Neural crest cell (in vitro differentiated cells): ENCODE measurements around the gene SEMA7A. TPM values are rescaled to one million over a fixed set of nuclear protein-coding genes. Genes with fewer than 3 reads are reported as not detected.

ENCODE experiments used
- DNase-seq: peaks from one replicate; pipeline ENCODE4 v3.0.0; 2021; ENCODE audit warnings: low read depth, mixed read lengths, low spot score
- H3K27ac Mint-ChIP-seq: one replicate; pipeline ENCODE4 v1.8.0; 2021; ENCODE audit warnings: mild to moderate bottlenecking, mixed read lengths; ENCODE audit not compliant: unreplicated experiment
- H3K27me3 Mint-ChIP-seq: 2 replicates; pipeline ENCODE4 v1.8.0; 2021; ENCODE audit warnings: low read depth, mild to moderate bottlenecking, mixed read lengths
- H3K36me3 Mint-ChIP-seq: 2 replicates; pipeline ENCODE4 v1.8.0; 2021; ENCODE audit warnings: low read depth, mild to moderate bottlenecking, mixed read lengths
- H3K4me1 Mint-ChIP-seq: 2 replicates; pipeline ENCODE4 v1.8.0; 2021; ENCODE audit warnings: mixed read lengths
- H3K4me3 Mint-ChIP-seq: one replicate; pipeline ENCODE4 v1.8.0; 2021; ENCODE audit warnings: mild to moderate bottlenecking, mixed read lengths
- H3K9me3 Mint-ChIP-seq: 2 replicates; pipeline ENCODE4 v1.8.0; 2021; ENCODE audit warnings: mixed read lengths
- CTCF ChIP-seq: fragments of 200-600 bp; sonication (generic); conservative IDR thresholded peaks from 2 replicates; pipeline ENCODE4 v1.5.0; 2021; ENCODE audit warnings: antibody characterized with exemption, mild to moderate bottlenecking
- total RNA-seq: library from RNA; stranded (reverse); gene quantifications from 2 replicates; pipeline ENCODE4 v1.2.1, GENCODE V29; 2021

SEMA7A gene
- total RNA-seq, 1 donor from 2014 or later: 14.4 TPM

- Mint-ChIP-seq H3K27ac (peak overlapping the region; percentile 65), H3K36me3 (no peaks in the 10 kb centered on the region), H3K4me1 (peaks cover 10% of the 10 kb centered on the region), H3K27me3 (no peaks in the 10 kb centered on the region), H3K9me3 (no peaks in the 10 kb centered on the region), H3K4me3 (no peak overlapping the region)
- no peak for DNase-seq
- TF ChIP-seq CTCF: no peak
These were observed 44.3 kb downstream of the SEMA7A start for GRCh38 chr15:74389241-74390048.

- Mint-ChIP-seq H3K4me3 (no peak overlapping the region), H3K4me1 (peaks cover 10% of the 10 kb centered on the region), H3K27me3 (no peaks in the 10 kb centered on the region), H3K36me3 (no peaks in the 10 kb centered on the region), H3K9me3 (no peaks in the 10 kb centered on the region), H3K27ac (no peak overlapping the region)
- TF ChIP-seq CTCF: no peak
- no peak for DNase-seq
These were observed 45.3 kb downstream of the SEMA7A start for GRCh38 chr15:74388363-74388951.

- no peak for TF ChIP-seq CTCF
- peaks cover 9% of the 10 kb centered on the region for H3K4me1 Mint-ChIP-seq
- DNase-seq: no peak
- H3K27me3 Mint-ChIP-seq: no peaks in the 10 kb centered on the region
- H3K27ac Mint-ChIP-seq: no peak overlapping the region
- H3K36me3 Mint-ChIP-seq: no peaks in the 10 kb centered on the region
- no peak overlapping the region for H3K4me3 Mint-ChIP-seq
- H3K9me3 Mint-ChIP-seq: no peaks in the 10 kb centered on the region
These were observed 46.0 kb downstream of the SEMA7A start for GRCh38 chr15:74387621-74388362.

GRCh38 chr15:74387141-74387541, 46.6 kb downstream of the SEMA7A start:
- Mint-ChIP-seq H3K27me3 (no peaks in the 10 kb centered on the region), H3K36me3 (no peaks in the 10 kb centered on the region), H3K27ac (no peak overlapping the region), H3K4me3 (no peak overlapping the region), H3K4me1 (peaks cover 3% of the 10 kb centered on the region), H3K9me3 (no peaks in the 10 kb centered on the region)
- no peak for DNase-seq
- TF ChIP-seq CTCF: no peak

GRCh38 chr15:74386496-74387140, 47.1 kb downstream of the SEMA7A start:
- H3K36me3 Mint-ChIP-seq: no peaks in the 10 kb centered on the region
- no peak for DNase-seq
- H3K27ac Mint-ChIP-seq: no peak overlapping the region
- no peaks in the 10 kb centered on the region for H3K9me3 Mint-ChIP-seq
- no peak for TF ChIP-seq CTCF
- no peaks in the 10 kb centered on the region for H3K27me3 Mint-ChIP-seq
- no peak overlapping the region for H3K4me3 Mint-ChIP-seq
- H3K4me1 Mint-ChIP-seq: peaks cover 3% of the 10 kb centered on the region
